Pancreas (tissue), 10 donors: ENCODE measurements around the gene STK4. TPM values are rescaled to one million over a fixed set of nuclear protein-coding genes. Genes with fewer than 3 reads are reported as not detected.

Experiments
- ATAC-seq, 4 donors: fragments of 200-7000 bp; cut with Tn5 transposase; one replicate each; pipeline versions ENCODE4 v1.8.0 to v1.9.1; 2020; ENCODE audit warnings: mild to moderate bottlenecking in 4 of 4, moderate library complexity in 4 of 4
- DNase-seq, 6 donors: peaks; one replicate each; pipeline ENCODE4 v3.0.0-alpha.2; 2020
- FAIRE-seq: peaks from 2 replicates; lab custom pipeline; 2012; peaks lifted over from hg19 to GRCh38; lab: Jason Lieb, UNC
- H3K27ac ChIP-seq, 4 donors: fragments of 200-600 bp; sonication (generic); 1 replicate in 3 of 4; 2 replicates in 1 of 4; pipeline versions ENCODE4 v1.5.0 to v1.8.0; 2020
- H3K27me3 ChIP-seq, 4 donors: fragments of 200-600 bp; one replicate each; pipeline ENCODE4 v1.8.0; 2021
- H3K36me3 ChIP-seq, 3 donors: fragments of 200-600 bp; sonication (generic) in 1 of 3; one replicate each; pipeline versions ENCODE4 v1.5.0 to v1.8.0; 2020 to 2021
- H3K4me1 ChIP-seq, 3 donors: fragments of 200-600 bp; one replicate each; pipeline ENCODE4 v1.8.0; 2021
- H3K4me3 ChIP-seq, 4 donors: fragments of 200-600 bp; sonication (generic) in 2 of 4; one replicate each; pipeline versions ENCODE4 v1.5.0 to v1.8.0; 2020 to 2021
- H3K9me3 ChIP-seq, 4 donors: fragments of 200-600 bp; one replicate each; pipeline ENCODE4 v1.8.0; 2021
- WGBS, 2 donors: extraction: QIAGEN DNeasy Blood & Tissue Kit; methylation state at CpG; one replicate each; pipeline ENCODE4 v1.1.7; 2013; 5-methylcytosine and 5-hydroxymethylcytosine counted together
- intact Hi-C, 3 donors: fragments of 100-400 bp; cut with DNase I; formaldehyde crosslinking; loops; one replicate each; pipeline versions ENCODE4 v1.11.1 to v1.14.2; 2022
- polyA plus RNA-seq, 2 donors: library from polyadenylated mRNA; stranded (reverse); fragments of 200-250 nt; gene quantifications; one replicate each; pipeline ENCODE4 v1.2.3, GENCODE V29; 2013
- total RNA-seq, 6 donors: library from RNA; stranded (reverse); fragmentation: NEBNext Ultra II Directional in 4 of 6; extraction: Animal tissue kit (Norgen Biotek cat#: 25700) in 4 of 6; gene quantifications; one replicate each; pipeline versions ENCODE4 v1.2.1 to v1.2.4, GENCODE V29; 2021 to 2023
- TF ChIP-seq, protein P1 (sequence below), 4 donors: fragments of 200-600 bp; sonication (generic) in 3 of 4; IDR thresholded peaks; one replicate each; pipeline versions ENCODE4 v1.5.0 to v1.8.0; 2021; ENCODE audit warnings: antibody characterized with exemption in 4 of 4
- donor health status: healthy with polysubstance abuse.
- donor health status: DM: no; HTN: no; CAD: no; lungs with moderate emphysema.
- donor health status: DM: no; HTN: no; CAD: no.
- donor health status: control.
- donor health status: control.
- donor health status: Bipolar disorder and iron deficiency.
- donor health status: DM: yes; HTN: yes; CAD: no.
- donor health status: DM: no; HTN: no; CAD: no.
- donor health status: DM: no; HTN: no; CAD: no.
- donor health status: DM: yes; HTN: yes; CAD: no.

The STK4 gene
- total and polyA plus RNA-seq, 8 donors: 3.7 to 18.9 (median 8.8) TPM

- no peaks in the 10 kb centered on the region for H3K9me3 ChIP-seq
- intact Hi-C loops: no loop called here
- FAIRE-seq (no peak), ATAC-seq (no peak), DNase-seq (no peak)
- H3K27ac ChIP-seq: no peak overlapping the region
- H3K36me3 ChIP-seq: no peaks in the 10 kb centered on the region
- no peaks in the 10 kb centered on the region for H3K4me1 ChIP-seq
- no peak overlapping the region for H3K4me3 ChIP-seq
- H3K27me3 ChIP-seq: no peaks in the 10 kb centered on the region
- TF ChIP-seq, protein P1, sequence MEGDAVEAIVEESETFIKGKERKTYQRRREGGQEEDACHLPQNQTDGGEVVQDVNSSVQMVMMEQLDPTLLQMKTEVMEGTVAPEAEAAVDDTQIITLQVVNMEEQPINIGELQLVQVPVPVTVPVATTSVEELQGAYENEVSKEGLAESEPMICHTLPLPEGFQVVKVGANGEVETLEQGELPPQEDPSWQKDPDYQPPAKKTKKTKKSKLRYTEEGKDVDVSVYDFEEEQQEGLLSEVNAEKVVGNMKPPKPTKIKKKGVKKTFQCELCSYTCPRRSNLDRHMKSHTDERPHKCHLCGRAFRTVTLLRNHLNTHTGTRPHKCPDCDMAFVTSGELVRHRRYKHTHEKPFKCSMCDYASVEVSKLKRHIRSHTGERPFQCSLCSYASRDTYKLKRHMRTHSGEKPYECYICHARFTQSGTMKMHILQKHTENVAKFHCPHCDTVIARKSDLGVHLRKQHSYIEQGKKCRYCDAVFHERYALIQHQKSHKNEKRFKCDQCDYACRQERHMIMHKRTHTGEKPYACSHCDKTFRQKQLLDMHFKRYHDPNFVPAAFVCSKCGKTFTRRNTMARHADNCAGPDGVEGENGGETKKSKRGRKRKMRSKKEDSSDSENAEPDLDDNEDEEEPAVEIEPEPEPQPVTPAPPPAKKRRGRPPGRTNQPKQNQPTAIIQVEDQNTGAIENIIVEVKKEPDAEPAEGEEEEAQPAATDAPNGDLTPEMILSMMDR (IDR thresholded peaks at IDR 0.05): no peak
- 91 to 95% methylated on average over 6 of the region's 6 CpGs for WGBS, 2 donors
Measured at GRCh38 chr20:45070932-45071632, 104.8 kb downstream of the STK4 start.

GRCh38 chr20:45072066-45072465 is 105.8 kb downstream of the STK4 start:
- no peaks in the 10 kb centered on the region for H3K4me1 ChIP-seq
- WGBS, 2 donors: 85 to 88% methylated on average over 1 of the region's 1 CpG
- no peak for DNase-seq
- no peaks in the 10 kb centered on the region for H3K9me3 ChIP-seq
- FAIRE-seq: no peak
- no peak overlapping the region for H3K4me3 ChIP-seq
- no peak for ATAC-seq
- intact Hi-C loops: no loop called here
- TF ChIP-seq, protein P1 (IDR thresholded peaks at IDR 0.05): no peak
- H3K36me3 ChIP-seq: no peaks in the 10 kb centered on the region
- H3K27me3 ChIP-seq: no peaks in the 10 kb centered on the region
- H3K27ac ChIP-seq: no peak overlapping the region

GRCh38 chr20:45073221-45073620 is 106.9 kb downstream of the STK4 start:
- TF ChIP-seq, protein P1 (IDR thresholded peaks at IDR 0.05): no peak
- H3K4me1 ChIP-seq: no peaks in the 10 kb centered on the region
- H3K27me3 ChIP-seq: no peaks in the 10 kb centered on the region
- H3K27ac ChIP-seq: no peak overlapping the region
- FAIRE-seq: no peak
- ATAC-seq: no peak
- no peak for DNase-seq
- intact Hi-C loops: no loop called here
- H3K4me3 ChIP-seq: no peak overlapping the region
- H3K9me3 ChIP-seq: no peaks in the 10 kb centered on the region
- 88 to 91% methylated on average over 3 of the region's 3 CpGs for WGBS, 2 donors
- H3K36me3 ChIP-seq: no peaks in the 10 kb centered on the region

GRCh38 chr20:45077559-45077958 is 111.2 kb downstream of the STK4 start:
- WGBS, 2 donors: 86 to 88% methylated on average over 3 of the region's 3 CpGs
- H3K27me3 ChIP-seq: no peaks in the 10 kb centered on the region
- no peak for DNase-seq
- no peaks in the 10 kb centered on the region for H3K9me3 ChIP-seq
- ATAC-seq: no peak
- TF ChIP-seq, protein P1 (IDR thresholded peaks at IDR 0.05): no peak
- no peak overlapping the region for H3K27ac ChIP-seq
- no peak for FAIRE-seq
- H3K4me1 ChIP-seq: no peaks in the 10 kb centered on the region
- H3K4me3 ChIP-seq: no peak overlapping the region
- intact Hi-C loops: no loop called here
- no peaks in the 10 kb centered on the region for H3K36me3 ChIP-seq

DNA sequence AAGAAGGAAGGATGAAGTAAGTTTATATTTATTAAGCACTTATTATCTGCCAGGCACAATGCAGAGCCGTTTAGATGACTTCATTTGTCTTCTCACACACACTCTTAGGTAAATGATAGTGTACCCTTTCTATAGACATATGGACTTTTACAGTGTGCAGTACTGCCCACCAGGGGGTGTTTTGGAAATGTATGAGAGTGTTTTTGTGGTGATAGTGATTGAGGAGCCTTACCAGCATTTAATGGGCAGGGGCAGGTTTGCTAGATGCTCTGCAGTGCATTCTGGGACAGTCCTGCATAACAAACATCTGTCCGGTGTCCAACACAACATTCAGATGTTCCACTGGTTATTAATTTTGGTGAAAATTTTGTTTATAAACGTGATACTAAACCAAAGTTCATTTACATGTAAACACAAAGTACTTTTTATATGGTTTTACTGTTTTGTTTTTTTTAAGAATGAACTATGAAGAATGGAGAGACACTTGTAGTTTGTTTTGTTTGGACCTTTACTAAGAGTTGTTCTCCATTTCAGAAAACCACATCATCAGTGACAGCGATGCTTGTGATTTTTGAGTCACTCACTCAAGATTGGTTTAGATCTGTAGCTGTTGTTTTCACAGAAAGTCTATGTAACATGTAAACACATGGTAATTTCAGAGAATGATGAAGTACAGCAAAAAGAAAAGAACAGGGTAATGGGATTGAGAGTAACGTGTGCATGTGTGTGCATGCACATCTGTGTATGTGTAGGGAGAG is 114.7 kb downstream of the STK4 start:
- ATAC-seq: no peak
- H3K4me3 ChIP-seq: no peak overlapping the region
- no peaks in the 10 kb centered on the region for H3K36me3 ChIP-seq
- DNase-seq: no peak
- no peaks in the 10 kb centered on the region for H3K9me3 ChIP-seq
- no peaks in the 10 kb centered on the region for H3K27me3 ChIP-seq
- FAIRE-seq: no peak
- no peak overlapping the region for H3K27ac ChIP-seq
- 81 to 84% methylated on average over 5 of the region's 5 CpGs for WGBS, 2 donors
- intact Hi-C loops: no loop called here
- H3K4me1 ChIP-seq: no peaks in the 10 kb centered on the region
- TF ChIP-seq, protein P1 (IDR thresholded peaks at IDR 0.05): no peak
